HG03469 (cell line): ENCODE results near the gene PPIL1.

ENCODE experiments used
- ATAC-seq: cut with Tn5 transposase; IDR thresholded peaks from one replicate; pipeline ENCODE4 v1.9.1; 2021; ENCODE audit warnings: mild to moderate bottlenecking, moderate library complexity, moderate number of reproducible peaks; ENCODE audit not compliant: unreplicated experiment

Gene PPIL1

DNA sequence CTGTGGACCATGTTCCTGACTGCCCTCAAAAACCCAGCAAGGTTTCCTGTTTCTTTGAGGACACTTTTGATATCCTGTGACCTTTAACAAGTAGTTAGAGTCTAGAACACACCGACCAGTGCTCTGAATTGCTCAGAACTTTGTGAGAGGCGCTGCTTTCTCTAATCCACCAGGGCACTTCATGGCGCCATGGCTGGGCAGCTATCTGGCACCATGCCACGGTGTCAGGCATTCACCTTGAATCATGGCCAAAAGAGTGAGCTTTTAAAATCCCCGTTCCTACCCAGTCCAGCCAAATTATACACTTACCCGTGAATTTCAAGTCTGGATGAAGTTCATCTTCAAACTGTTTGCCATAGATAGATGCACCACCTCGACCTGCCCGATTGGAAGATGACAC is 18.3 kb downstream of the PPIL1 start:
- ATAC-seq = no peak

DNA sequence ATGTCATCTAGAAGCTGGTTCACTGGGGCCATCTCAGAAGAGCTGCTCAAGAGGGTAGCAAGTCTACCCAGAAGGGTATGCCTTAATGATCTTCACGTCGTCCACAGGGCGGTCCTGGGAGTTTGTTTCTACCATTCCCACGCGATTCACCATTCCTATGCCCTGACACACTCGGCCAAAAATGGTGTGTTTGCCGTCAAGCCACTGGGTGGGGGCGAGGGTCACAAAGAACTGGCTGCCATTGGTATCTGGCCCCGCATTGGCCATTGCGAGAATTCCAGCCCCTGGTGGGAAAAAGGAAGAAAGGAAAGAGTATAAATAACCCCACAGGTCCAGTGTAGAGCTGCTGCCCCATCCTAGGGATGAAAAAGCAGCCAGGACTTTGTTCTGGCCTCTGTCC is 18.9 kb downstream of the PPIL1 start:
- no peak for ATAC-seq

DNA sequence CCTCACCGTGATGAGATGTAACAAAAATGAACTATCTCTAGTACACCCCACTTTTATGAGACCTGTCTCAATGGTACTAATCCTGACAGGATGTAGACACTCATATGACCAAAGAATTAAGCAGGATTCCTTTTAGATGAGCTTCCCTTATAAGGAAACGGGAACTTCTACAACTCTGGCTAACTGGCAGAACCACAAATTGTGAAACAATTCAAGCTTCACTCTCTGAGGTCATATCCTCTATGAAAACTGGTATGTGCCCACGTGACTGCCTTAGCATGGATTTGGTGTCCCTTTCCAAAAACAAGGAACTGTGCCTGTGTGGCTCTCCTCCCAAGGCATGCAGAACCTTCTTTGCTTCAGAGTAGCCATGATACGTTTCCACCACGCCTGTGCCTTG is 21.3 kb downstream of the PPIL1 start:
- ATAC-seq = no peak

DNA sequence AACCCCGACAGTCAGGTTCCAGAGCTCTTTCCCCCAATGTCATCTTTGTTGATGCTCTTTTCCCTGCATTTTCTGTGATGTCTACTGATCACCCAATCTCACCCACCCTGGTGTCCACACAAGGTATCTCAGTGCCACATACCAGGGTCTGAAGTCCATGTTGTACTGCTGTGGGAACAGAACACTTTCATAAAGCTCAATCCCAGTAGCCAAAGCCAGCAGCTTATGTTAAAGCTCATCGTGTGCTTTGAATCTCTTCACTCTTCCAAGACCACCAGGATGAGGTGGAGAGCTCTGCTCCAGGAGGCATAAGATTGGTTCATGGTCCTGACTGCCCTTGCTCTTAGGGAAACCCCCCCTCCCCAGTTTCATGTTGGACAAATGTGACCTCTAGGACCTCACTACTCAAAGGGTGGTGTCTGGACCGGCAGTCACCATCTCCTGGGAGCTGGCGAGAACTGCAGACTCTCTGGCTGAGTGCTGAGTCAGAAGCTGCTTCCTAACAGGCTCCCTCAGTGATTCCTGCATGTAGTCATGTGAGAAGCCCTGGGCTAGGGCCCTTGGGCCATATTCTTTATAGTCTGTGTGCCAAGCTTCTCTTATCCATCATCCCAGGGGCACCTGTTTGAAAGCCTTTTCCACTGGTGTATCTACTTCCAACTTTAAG is 22.0 kb downstream of the PPIL1 start:
- ATAC-seq = no peak

DNA sequence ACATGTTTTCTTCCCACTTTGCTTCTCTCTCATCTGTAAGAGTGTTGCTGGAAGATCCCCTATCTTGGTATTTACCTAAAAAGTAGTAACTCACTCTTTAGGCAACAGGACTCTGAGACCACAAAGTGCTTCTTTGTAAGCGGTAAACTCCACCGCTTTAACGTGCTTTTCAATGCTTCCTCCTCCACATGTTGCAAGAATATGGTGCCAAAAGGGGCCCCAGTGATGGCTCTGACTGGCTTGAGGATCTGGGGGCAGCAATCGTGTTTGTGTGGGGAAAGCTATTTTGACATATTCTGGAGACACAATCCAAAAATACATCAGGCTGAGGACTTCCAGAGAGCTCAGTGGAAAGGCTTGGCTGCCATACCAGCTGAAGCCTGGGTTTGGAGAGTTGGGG is 23.0 kb downstream of the PPIL1 start:
- ATAC-seq = no peak

DNA sequence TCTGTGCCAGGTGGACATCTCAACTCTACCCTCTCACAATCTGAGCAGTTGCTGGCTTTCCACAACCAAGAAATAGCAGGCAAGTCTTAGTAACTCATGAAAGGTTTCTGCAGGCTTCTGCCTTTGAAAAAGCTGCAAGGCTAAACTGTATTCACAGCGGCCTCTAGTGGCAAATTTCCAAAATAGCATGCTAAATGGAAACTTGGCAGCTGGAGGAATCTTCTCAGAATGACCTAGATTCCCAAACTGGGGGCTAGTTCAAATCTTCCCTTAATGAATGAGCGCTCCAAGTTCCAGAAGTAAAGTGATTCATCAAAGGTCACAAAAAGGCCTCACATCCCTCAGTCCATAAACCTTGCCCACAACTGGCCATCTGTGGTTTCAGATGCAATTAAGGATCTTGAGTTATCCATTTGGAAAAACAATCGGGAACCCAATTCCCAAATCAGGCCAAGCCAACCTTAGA is 23.4 kb downstream of the PPIL1 start:
- ATAC-seq = no peak

DNA sequence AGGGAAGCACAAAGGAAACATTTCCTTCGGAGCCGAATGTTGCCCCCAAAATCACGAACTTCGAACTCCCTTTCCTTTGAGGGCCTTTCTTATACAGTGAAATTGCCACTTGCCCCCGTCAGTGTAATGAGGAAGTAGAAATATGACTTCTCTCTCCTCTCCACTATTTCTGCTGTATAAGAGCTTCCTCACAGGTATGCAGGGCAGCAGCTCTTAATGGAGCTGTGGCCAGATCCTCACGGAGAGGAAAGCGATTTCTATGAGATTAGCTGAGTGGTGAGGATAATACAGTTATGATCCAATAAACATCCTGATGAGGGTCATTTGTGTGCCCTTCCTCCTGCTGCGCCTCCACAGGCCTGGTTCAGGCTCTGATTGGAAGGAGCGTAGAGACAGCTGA is 24.6 kb downstream of the PPIL1 start:
- no peak for ATAC-seq

DNA sequence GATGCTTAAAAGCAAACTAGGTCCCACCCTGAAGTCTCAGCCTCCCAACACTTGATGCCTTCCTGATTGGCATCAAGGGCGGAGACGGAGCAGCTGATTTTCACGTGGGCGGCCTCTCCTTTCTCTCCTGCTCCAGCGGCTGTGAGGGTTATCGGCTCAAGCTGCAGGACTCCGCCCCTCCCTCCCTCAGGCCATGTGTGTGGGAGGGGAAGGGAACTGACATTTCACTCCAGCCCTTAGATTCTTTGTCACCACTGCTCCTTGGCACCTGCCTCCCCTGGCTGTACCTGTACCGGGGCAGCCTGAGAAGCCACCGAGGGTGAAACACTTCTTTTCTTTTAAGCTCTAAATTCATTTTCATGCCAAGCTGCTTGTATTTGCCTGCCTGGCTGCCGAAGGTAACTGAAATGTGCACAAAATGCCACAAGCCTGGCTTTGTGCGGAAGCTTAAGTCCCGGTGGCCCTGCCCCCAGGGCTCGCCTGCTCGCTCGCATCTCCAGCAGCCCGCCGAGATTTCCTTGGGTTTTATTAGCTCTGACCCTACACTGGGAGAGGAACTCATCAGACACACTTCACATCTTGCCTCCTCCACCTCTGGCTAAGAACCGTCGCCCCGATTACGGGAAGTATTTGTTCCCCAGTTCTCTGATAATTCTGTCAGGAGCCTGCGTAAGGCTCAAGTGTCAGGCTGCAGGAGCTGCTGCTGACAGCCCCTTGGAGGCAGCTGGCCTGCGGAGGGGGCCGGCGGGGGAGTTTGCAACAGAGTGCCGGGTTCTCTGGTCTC is 25.8 kb downstream of the PPIL1 start:
- ATAC-seq = no peak

DNA sequence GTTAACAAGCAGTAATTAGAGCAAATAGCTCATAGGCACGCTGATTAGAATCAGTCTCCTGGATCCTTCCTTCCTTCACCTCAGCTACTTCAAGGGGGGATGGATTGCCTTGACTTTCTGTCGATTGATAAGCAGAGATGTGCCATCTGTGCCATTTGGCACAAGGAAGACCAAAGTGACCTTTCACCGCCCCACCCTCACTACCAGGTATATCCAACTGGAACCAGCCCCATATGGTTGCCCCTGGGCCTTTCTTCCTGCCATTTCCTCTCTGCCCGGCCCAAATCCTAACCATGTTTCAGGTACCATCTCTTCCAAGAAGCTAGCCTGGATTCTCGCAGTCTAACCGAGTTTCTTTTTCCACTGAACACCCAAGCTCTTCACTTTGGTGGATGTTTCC is 26.6 kb downstream of the PPIL1 start:
- ATAC-seq = no peak

DNA sequence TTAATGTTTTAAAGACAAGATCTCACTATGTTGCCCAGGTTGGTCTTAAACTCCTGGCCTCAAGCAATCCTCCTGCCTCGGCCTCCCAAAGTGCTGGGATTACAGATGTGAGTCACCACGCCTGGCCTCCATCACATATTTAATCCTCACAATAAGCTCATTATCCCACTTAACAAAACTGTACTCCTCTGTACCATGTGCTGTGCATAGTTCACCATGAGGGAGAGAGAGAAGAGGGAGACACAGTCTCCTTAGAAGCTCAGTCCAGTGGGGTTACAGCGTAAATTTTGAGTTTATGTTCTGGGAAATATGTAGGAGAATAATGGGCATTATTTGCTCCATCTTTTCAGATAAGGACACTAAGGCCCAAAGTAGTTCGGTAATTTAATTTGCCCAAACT is 27.5 kb downstream of the PPIL1 start:
- ATAC-seq = no peak

DNA sequence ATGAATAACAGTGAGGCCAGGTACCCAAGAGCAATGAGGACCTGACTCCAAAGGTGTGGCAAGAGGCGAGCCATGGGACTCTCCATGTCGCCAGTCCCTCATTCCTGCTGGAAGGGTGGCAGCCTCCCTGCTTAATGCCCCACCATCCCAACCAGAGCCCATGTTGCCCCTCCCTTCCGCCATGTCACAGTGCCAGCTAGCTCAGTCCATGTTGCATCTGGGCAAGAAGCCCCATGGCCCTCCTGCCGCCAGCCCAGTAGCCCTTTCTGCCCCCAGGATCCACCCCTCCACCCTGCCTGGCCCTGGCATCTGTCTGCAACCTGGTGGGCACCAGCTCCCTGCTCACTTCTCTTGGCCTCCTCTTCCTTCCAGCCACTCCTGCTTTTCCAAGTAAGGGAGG is 29.4 kb downstream of the PPIL1 start:
- ATAC-seq = no peak

DNA sequence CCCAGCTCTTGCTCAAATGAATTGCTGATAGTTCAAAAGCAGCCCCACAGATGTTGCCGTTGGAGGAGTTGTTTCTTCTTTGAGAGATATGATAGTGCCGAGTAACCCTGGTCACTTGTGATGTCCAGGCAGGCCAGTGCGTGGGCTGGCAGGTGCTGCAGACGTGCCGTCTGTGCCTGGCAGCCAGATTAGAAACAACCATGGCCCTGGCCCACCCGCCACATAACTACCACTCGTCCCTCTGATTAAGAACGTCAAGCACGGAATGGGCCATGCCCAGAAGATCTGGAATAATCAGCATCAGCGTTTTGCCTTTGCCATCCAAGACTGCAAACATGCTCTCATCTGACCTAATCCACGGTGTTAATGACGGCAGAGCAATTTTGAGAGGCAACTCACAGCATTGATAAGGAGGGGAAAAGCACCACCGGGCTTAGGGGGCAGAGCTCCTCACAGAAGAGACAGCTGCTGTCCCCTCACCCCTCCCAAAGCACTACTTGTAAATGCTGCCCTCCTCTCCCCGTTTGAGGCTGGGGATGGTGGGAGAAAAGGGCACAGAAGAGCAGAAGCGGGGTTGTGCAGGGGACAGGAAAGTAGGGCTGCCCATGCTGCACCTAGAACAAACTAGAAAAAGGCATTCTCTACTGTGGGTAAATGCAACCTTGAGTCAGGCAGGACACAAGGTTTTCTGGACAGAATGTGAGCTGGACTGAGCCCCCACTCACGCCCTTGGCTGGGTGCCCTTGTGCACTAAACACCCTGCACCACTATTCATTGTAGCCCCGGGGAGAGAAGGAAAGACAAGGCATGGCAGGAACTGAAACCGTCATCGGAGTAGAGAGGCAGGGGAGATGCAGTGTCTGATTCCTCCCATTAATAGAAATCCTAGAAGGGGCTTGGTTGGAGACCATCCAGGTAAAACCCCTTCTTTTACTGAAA is 30.1 kb downstream of the PPIL1 start:
- ATAC-seq = no peak

DNA sequence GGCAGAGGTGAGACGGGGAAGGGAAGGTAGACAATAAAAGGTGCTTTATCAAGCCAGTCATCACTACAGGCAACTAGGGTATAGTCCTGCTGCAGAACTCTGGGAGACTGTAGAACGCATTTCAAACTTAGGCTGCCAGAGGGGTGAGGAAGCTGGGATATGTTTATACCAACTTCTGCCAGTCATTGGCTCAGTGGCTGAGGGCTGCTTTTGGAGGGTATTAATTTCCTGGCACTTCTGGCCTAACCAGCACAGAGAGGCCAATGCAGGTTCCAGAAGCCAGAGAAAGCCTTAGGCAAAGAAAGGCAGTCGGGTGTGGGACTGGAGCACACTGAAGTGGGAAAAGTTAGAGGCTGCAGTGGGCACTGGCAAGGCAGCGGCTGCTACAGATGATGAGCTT is 31.4 kb downstream of the PPIL1 start:
- no peak for ATAC-seq

DNA sequence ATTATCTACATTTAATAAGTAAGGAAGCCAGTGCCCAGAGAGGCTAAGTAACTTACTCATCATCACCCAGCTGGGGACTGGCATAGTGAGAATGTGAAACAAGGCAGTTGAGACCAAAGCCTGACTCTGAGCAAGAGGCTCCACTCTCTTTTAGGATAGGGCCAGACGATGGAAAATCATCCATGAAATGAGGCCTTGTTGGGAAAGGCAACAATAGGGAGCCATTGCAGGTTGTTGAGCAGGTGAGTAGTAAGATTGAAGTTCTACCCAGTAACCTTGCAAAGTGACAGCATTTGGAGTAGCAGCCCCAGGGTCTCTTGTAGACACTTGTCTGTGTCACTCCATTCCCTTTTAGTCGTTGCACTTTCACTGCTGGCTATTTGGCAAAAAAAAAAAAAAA is 32.8 kb downstream of the PPIL1 start:
- no peak for ATAC-seq

DNA sequence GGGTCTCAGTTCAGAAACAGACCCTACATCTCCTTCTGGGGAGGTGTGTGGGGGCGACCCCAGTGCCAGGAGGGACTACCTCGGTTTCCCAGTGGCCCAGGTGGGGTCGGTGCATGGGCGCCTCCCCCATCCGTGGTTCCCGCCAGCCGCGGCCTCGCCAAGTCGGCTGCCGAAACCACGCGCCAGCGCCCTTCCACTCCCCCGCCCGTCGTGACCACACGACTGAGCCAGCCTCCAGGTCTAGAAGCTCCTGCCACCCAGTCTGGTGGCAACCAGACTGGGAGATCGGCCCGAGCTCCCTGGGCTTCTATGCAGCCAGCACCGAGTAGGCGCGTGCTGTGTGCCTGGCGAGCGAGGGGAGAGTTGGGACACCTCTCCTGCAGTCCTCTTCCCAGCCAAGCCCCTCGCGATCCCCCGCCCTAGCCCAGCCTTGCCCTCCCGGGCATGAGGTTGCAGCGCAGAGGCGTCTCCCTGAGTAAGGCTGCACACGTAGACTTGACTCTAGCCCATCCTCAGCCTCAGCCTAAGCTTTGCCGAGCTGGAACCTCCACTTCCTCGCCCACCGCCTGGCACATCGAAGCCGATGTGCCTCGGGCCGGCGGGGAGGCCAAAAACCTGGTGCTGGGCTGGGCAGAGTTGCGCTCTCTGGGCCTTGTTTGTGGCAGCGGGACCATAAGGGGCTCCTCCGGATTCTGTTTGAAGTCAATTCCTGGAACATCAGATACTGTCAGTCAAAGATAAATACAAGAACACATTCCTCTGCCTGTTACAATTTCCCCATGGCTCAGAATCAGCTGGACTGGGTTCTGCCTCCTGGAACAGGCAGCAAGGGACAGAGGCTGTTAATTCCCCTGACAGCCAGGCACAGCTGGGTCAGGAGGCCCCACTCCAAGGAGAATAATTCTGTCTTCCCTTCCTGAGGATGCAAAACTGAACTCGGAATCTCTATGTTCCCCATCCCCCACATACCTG is 33.9 kb downstream of the PPIL1 start:
- no peak for ATAC-seq

DNA sequence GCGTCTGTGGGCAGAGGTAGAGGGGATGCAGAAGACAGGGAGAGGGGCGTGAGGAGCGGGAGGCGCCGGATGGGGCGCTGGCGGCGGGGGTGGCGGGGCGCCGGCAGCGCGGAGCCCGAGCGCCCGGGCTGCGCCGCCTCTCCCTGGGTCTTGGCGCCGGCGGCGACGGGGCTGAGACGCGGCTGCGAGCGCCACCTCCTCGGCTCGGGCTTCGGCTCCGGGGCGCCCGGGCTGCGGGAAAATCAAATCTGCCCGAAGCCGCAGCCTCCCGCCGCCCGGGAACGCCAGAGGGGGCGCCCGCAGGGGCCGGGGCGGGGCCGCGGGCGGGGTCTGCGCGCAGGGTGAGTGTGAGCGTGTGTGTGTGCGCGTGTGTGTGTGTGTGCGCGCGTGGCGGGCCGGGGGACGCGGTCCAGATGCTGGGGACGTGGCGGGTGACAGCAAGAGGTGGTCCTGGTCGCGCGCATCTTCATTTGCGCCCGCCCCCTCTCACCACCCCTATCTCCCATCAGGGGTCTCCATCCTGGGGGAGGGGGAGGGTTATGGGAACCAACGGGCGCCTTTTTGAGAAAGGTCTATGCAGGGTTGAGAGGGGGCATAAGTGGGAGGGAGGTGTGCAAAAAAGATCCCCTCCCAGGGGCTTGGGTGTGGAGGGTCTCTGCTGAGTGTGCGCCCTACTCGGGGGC is 34.7 kb downstream of the PPIL1 start:
- ATAC-seq = no peak

DNA sequence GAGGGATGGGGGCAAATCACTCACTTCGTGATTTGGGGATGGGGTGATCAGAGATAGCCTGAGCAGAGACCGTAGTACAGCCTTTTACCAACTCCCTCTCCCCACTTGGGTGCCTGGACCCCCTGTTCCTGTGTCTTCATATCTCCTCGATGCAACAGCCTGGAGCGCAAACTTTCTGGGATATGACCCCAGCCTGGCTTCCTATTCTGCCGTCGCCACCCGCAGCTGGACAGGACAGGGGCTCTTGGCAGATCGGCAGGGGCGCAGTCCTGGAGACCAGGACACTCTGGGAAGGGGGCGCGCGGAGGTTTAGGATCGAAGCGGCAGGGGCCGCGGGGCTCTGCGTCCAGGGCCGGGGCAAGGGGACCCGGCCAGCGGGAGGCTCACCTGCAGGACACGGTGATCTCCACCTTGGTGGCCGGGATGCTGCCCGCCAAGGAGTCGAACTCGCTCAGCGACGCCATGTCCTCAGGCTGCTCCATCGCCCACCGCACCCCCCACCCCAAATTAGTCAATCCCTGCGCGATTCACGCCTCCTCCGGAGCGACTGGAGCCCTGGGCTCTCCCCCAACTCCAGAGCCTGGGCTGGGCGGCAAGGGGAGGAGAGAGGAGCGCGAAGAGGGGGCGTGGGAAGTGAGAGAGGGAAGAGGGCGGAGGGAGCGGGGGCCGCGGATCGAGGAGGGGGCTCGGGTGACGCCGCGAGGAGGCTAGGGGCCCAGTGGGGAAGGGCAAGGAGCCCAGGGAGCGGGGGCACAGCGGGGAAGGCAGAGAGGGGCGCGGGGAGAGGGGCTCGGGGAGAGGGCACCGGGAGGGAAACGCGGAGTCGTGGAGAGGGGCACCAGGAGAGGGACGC is 35.5 kb downstream of the PPIL1 start, which contains the start of gene CPNE5:
Gene CPNE5 (minus strand): TSS at position 549 of the 853 bp plus-strand sequence. CDS start 67 bp downstream, at position 482.
- no peak for ATAC-seq

DNA sequence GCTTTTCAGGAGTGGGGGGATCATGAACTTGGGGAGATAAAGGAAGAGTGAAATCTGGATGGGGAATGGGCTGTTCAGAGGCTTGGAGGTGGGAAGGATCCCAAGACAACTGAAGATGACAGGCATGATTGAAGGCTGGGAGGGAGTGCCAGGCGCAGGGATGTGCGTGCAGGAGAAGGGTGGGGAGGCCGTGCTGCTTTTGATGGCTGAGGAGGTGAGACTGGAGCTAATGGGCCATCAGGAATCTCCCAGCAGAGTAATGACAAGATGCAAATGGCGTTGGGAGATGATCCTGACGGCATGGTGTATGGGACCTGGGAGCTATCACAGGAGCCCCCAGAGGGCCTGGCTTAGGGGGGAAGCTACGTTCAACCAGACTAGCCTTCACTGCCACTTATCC is 36.9 kb downstream of the PPIL1 start:
- no peak for ATAC-seq

DNA sequence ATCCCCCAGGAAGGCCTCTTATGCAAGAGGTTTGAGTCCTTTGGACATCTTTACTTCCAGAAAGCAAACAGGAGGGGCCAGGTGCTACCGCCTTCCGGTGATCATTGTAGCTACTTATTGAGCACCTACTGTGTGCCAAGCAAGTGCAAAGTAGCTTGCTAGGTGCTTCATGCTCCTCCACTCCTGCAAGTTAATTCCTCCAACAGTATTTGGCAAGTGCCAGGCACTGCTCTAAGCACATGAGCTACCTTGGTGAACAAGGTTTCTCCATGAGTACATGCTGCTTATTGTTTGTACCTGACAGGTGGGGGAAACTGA is 37.6 kb downstream of the PPIL1 start:
- no peak for ATAC-seq
